K562 (cell line): ENCODE results near the gene EPHA2. TPM values are rescaled to one million over a fixed set of nuclear protein-coding genes. Genes with fewer than 3 reads are reported as not detected.

Experiments
- CEBPG ChIP-seq, 3 experiments: fragments of 200-800 bp in 1 of 3; sonication (Bioruptor generic) in 1 of 3; sonication (generic) in 1 of 3; formaldehyde crosslinking in 1 of 3; IDR thresholded peaks in 2 of 3; conservative IDR thresholded peaks in 1 of 3; 2 replicates each; pipeline versions ENCODE4 v1.6.1 to v1.8.0; 2016 to 2022; ENCODE audit warnings: missing compliant biosample characterization in 2 of 3, missing genetic modification characterization in 2 of 3, mild to moderate bottlenecking in 1 of 3, missing genetic modification reagents in 1 of 3
- DDX20 ChIP-seq: fragments of 450-650 bp; IDR thresholded peaks from 2 replicates; pipeline ENCODE4 v1.6.1; 2016; ENCODE audit warnings: missing genetic modification characterization, low read depth, mild to moderate bottlenecking, missing compliant biosample characterization, moderate library complexity
- DMBX1 ChIP-seq: fragments of 250-450 bp; sonication (Bioruptor Pico); IDR thresholded peaks from 2 replicates; pipeline ENCODE4 v1.8.0; 2022; ENCODE audit warnings: inconsistent platforms, mild to moderate bottlenecking, moderate library complexity, borderline replicate concordance
- HEY1 ChIP-seq: fragments of 250-450 bp; sonication (Bioruptor Pico); IDR thresholded peaks from 2 replicates; pipeline ENCODE4 v1.5.0; 2020; ENCODE audit warnings: mild to moderate bottlenecking, moderate library complexity, borderline replicate concordance
- KLF10 ChIP-seq: fragments of 250-450 bp; sonication (Bioruptor Pico); IDR thresholded peaks from 2 replicates; pipeline ENCODE4 v1.6.1; 2021; ENCODE audit warnings: matching md5 sums
- NR2C2 ChIP-seq, 2 experiments: fragments of 200-800 bp in 1 of 2; sonication (Bioruptor generic) in 1 of 2; sonication (generic) in 1 of 2; formaldehyde crosslinking in 1 of 2; IDR thresholded peaks; 2 replicates each; pipeline versions ENCODE4 v1.6.1 to v1.8.0; 2016 to 2022; ENCODE audit warnings: mild to moderate bottlenecking in 1 of 2, missing compliant biosample characterization in 1 of 2, missing genetic modification characterization in 1 of 2, missing genetic modification reagents in 1 of 2
- PTBP1 ChIP-seq: fragments of 200-400 bp; formaldehyde crosslinking; IDR thresholded peaks from 2 replicates; pipeline ENCODE4 v1.6.1; 2017; ENCODE audit warnings: low read depth, low read length
- PURB ChIP-seq: sonication (generic); formaldehyde crosslinking; IDR thresholded peaks from 2 replicates; pipeline ENCODE4 v1.9.0; 2021; ENCODE audit warnings: low read depth, mild to moderate bottlenecking, missing genetic modification reagents
- SIRT6 ChIP-seq: IDR thresholded peaks from one replicate; pipeline ENCODE4 v1.6.1; 2012; ENCODE audit warnings: low read depth, mild to moderate bottlenecking, control low read depth, inconsistent platforms, low read length, moderate library complexity
- TBL1XR1 ChIP-seq, 2 experiments: IDR thresholded peaks; 2 replicates each; pipeline ENCODE4 v1.6.1; 2012; ENCODE audit warnings: improper control_type of control experiment in 2 of 2, low read length in 2 of 2, mild to moderate bottlenecking in 1 of 2
- TGIF2 ChIP-seq: sonication (generic); formaldehyde crosslinking; IDR thresholded peaks from 2 replicates; pipeline ENCODE4 v1.8.1; 2022; ENCODE audit warnings: mild to moderate bottlenecking, missing genetic modification reagents, moderate library complexity
- YBX1 ChIP-seq: fragments of 450-650 bp; IDR thresholded peaks from 2 replicates; pipeline ENCODE4 v1.7.1; 2016; ENCODE audit warnings: mild to moderate bottlenecking
- ZNF121 ChIP-seq: sonication (generic); formaldehyde crosslinking; conservative IDR thresholded peaks from 2 replicates; pipeline ENCODE4 v1.8.0; 2022; ENCODE audit warnings: missing genetic modification reagents
- ZNF217 ChIP-seq: sonication (generic); formaldehyde crosslinking; IDR thresholded peaks from 2 replicates; pipeline ENCODE4 v1.8.0; 2022; ENCODE audit warnings: mild to moderate bottlenecking, missing genetic modification reagents
- ZNF384 ChIP-seq: IDR thresholded peaks from 2 replicates; pipeline ENCODE4 v1.6.1; 2012; ENCODE audit warnings: low read depth, low read length, improper control_type of control experiment
- ZNF445 ChIP-seq: fragments of 250-450 bp; sonication (Bioruptor Pico); IDR thresholded peaks from 2 replicates; pipeline ENCODE4 v1.4.0; 2020; ENCODE audit warnings: low read depth, mild to moderate bottlenecking, moderate library complexity
- ZNF561 ChIP-seq: fragments of 450-650 bp; formaldehyde crosslinking; conservative IDR thresholded peaks from 2 replicates; pipeline ENCODE4 v1.4.0; 2020; ENCODE audit warnings: mild to moderate bottlenecking, moderate library complexity
- ZNF764 ChIP-seq: fragments of 250-450 bp; sonication (Bioruptor Pico); IDR thresholded peaks from 2 replicates; pipeline ENCODE4 v1.4.0; 2020; ENCODE audit warnings: low read depth, mild to moderate bottlenecking, moderate library complexity
- polyA plus RNA-seq, 8 experiments: library from polyadenylated mRNA; depleted of rRNA in 4 of 8; stranded (reverse) in 5 of 8; unstranded in 3 of 8; fragments of >200 nt; fragmentation: Nextera tagmentation in 2 of 8; fragmentation: Illumina TruSeq in 1 of 8; extraction: Ambion mirVana in 2 of 8; extraction: Trizol in 1 of 8; gene quantifications; 2 replicates each; pipeline versions ENCODE4 v1.2.1 to v1.2.3, GENCODE V29; 2011 to 2014; ENCODE audit warnings: inconsistent platforms in 1 of 8, missing spikeins in 1 of 8
- total RNA-seq, 7 experiments: library from RNA; depleted of rRNA in 6 of 7; stranded (reverse); fragments of >200 nt in 6 of 7; fragmentation: Illumina TruSeq in 2 of 7; extraction: Trizol in 2 of 7; gene quantifications; 2 replicates each; pipeline versions ENCODE4 v1.2.1 to v1.2.3, GENCODE V29; 2011 to 2021; ENCODE audit warnings: low replicate concordance in 1 of 7
- TF ChIP-seq, protein P1 (sequence below): fragments of 250-450 bp; sonication (Bioruptor Pico); IDR thresholded peaks from 2 replicates; pipeline ENCODE4 v1.8.0; 2022; ENCODE audit warnings: inconsistent platforms, mild to moderate bottlenecking, moderate library complexity, borderline replicate concordance
- TF ChIP-seq, protein P2 (sequence below): fragments of 250-450 bp; sonication (Bioruptor Pico); IDR thresholded peaks from 2 replicates; pipeline ENCODE4 v1.5.0; 2022; ENCODE audit warnings: mild to moderate bottlenecking
- TF ChIP-seq, protein P3 (sequence below): fragments of 450-650 bp; IDR thresholded peaks from 2 replicates; pipeline ENCODE4 v1.6.1; 2016
- TF ChIP-seq, protein P4 (sequence below): conservative IDR thresholded peaks from 2 replicates; pipeline ENCODE4 v1.6.1; 2011; ENCODE audit warnings: low read depth, mild to moderate bottlenecking, low read length; ENCODE audit not compliant: control insufficient read depth

Gene EPHA2
- total and polyA plus RNA-seq, 9 of the 15 experiments (the other 6 are each of a cell fraction or from before 2014, with no cell fraction given), result 0.04 to 0.40 (median 0.07) TPM; not detected in 4

DNA sequence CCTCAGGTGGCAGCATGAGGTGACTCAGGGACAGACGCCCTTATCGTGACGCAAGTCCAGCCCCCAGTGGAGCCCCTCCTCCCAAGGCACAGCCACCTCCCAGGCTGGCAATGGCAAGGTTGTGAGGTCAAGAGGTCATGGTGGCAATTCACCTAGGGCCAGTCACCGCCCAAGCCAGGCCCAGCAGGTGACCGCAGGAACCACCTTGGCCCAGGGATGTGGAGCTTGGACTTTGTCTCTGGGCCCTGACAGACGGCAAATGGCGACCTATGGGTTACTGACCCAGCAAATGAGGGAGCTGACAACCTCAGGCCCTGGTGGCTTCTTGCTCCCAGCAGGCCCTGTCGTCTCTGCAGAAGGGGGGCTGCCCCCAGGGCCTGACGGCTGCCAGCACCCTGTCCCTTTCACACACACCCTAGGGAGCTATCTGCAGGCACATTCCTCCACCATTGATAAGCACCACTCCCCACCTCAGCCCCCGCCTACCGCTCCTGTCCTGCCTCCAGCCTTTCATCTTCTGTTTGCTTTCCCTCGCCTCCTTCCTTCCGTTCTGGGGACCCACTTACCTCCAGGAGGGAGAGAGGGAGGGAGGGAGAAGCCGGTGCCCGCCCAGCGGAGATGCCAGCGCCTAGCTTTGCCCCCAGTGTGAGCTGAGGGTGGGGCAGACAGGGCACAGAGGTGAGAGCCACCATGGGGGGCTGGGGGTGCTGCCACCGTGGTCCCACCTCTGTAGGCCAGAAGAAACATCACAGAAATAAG lies 12.1 kb downstream of the EPHA2 start (continued):
- TF ChIP-seq ZNF445 (CRISPR knock-in tag), result no peak
- no peak for TF ChIP-seq CEBPG (CRISPR knock-in tag; IDR thresholded peaks at IDR 0.05)
- no peak for TF ChIP-seq CEBPG (tag; conservative IDR thresholded peaks at IDR 0.05 in 1 of 2, IDR thresholded peaks at IDR 0.05 in 1 of 2)
- TF ChIP-seq ZNF121 (CRISPR knock-in tag), result no peak
- TF ChIP-seq, protein P1, sequence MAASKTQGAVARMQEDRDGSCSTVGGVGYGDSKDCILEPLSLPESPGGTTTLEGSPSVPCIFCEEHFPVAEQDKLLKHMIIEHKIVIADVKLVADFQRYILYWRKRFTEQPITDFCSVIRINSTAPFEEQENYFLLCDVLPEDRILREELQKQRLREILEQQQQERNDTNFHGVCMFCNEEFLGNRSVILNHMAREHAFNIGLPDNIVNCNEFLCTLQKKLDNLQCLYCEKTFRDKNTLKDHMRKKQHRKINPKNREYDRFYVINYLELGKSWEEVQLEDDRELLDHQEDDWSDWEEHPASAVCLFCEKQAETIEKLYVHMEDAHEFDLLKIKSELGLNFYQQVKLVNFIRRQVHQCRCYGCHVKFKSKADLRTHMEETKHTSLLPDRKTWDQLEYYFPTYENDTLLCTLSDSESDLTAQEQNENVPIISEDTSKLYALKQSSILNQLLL (CRISPR knock-in tag), result no peak
- no peak for TF ChIP-seq TGIF2
- TF ChIP-seq KLF10 (CRISPR knock-in tag), result no peak
- no peak for TF ChIP-seq DMBX1 (CRISPR knock-in tag)
- peak; percentile 56; the same call in 1 of the 2 replicates for TF ChIP-seq NR2C2 (CRISPR knock-in tag; IDR thresholded peaks at IDR 0.05)
- no peak for TF ChIP-seq NR2C2 (tag; IDR thresholded peaks at IDR 0.05)
- TF ChIP-seq, protein P2, sequence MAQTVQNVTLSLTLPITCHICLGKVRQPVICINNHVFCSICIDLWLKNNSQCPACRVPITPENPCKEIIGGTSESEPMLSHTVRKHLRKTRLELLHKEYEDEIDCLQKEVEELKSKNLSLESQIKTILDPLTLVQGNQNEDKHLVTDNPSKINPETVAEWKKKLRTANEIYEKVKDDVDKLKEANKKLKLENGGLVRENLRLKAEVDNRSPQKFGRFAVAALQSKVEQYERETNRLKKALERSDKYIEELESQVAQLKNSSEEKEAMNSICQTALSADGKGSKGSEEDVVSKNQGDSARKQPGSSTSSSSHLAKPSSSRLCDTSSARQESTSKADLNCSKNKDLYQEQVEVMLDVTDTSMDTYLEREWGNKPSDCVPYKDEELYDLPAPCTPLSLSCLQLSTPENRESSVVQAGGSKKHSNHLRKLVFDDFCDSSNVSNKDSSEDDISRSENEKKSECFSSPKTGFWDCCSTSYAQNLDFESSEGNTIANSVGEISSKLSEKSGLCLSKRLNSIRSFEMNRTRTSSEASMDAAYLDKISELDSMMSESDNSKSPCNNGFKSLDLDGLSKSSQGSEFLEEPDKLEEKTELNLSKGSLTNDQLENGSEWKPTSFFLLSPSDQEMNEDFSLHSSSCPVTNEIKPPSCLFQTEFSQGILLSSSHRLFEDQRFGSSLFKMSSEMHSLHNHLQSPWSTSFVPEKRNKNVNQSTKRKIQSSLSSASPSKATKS (CRISPR knock-in tag), result no peak
- no peak for TF ChIP-seq ZNF384
- peak; percentile 52 to 65; a peak in 2 of 4 replicates for TF ChIP-seq TBL1XR1 (IDR thresholded peaks at IDR 0.05; ENCODE audit: low read length in 2 of 2)
- TF ChIP-seq, protein P3, sequence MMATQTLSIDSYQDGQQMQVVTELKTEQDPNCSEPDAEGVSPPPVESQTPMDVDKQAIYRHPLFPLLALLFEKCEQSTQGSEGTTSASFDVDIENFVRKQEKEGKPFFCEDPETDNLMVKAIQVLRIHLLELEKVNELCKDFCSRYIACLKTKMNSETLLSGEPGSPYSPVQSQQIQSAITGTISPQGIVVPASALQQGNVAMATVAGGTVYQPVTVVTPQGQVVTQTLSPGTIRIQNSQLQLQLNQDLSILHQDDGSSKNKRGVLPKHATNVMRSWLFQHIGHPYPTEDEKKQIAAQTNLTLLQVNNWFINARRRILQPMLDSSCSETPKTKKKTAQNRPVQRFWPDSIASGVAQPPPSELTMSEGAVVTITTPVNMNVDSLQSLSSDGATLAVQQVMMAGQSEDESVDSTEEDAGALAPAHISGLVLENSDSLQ, result peak; percentile 81
- no peak for TF ChIP-seq DDX20
- TF ChIP-seq, protein P4, sequence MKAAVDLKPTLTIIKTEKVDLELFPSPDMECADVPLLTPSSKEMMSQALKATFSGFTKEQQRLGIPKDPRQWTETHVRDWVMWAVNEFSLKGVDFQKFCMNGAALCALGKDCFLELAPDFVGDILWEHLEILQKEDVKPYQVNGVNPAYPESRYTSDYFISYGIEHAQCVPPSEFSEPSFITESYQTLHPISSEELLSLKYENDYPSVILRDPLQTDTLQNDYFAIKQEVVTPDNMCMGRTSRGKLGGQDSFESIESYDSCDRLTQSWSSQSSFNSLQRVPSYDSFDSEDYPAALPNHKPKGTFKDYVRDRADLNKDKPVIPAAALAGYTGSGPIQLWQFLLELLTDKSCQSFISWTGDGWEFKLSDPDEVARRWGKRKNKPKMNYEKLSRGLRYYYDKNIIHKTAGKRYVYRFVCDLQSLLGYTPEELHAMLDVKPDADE, result peak; percentile 82
- no peak for TF ChIP-seq HEY1
- TF ChIP-seq YBX1, result no peak
- no peak for TF ChIP-seq ZNF217 (CRISPR knock-in tag)
- no peak for TF ChIP-seq SIRT6
- no peak for TF ChIP-seq PURB (CRISPR knock-in tag)
- TF ChIP-seq PTBP1, result no peak
- TF ChIP-seq ZNF764 (CRISPR knock-in tag), result no peak
- TF ChIP-seq ZNF561, result no peak
